Renal cortex interstitium (tissue), 15 donors: ENCODE results near the gene TMED7. TPM values are rescaled to one million over a fixed set of nuclear protein-coding genes. Genes with fewer than 3 reads are reported as not detected.
"Not testable (repeated sequence)": the region's sequence is repeated elsewhere in the genome, so short reads cannot be mapped to it uniquely, and the experiment has no call there.

Experiments
- DNase-seq, 11 donors: peaks; one replicate each; pipeline ENCODE4 v3.0.0-alpha.2; 2013; ENCODE audit warnings: low read depth in 9 of 11, low spot score in 4 of 11; ENCODE audit errors: extremely low read depth in 1 of 11
- long read RNA-seq, 16 experiments: transcript quantifications; one replicate each; lab custom pipeline, GENCODE V29; 2026
- polyA plus RNA-seq, 3 donors: library from polyadenylated mRNA; unstranded; fragments of 120-200 nt; gene quantifications; one replicate each; pipeline ENCODE4 v1.2.1, GENCODE V29; 2013; ENCODE audit not compliant: insufficient read length in 3 of 3

Gene TMED7
- 100 to 1,000 TPM in 2 of 3 donors, 10 to 100 TPM in 1; 96.7 to 112 (median 107) TPM for polyA plus RNA-seq
- long read RNA-seq, donor 1, transcript TMED7-201 (3 exons, 3,757 nt), result major isoform, 22 of 22 reads
- long read RNA-seq, donor 1, partial matches to known transcripts, result 0 of 22 reads
- long read RNA-seq, donor 1, other reads (novel, unspliced or antisense), result 0 of 22 reads
- long read RNA-seq, donor 2, transcript TMED7-201 (3 exons, 3,757 nt), result major isoform, 26 of 32 reads
- long read RNA-seq, donor 2, partial matches to known transcripts, result 6 of 32 reads
- long read RNA-seq, donor 2, other reads (novel, unspliced or antisense), result 0 of 32 reads
- long read RNA-seq, donor 3, transcript TMED7-201 (3 exons, 3,757 nt), result major isoform, 38 of 45 reads
- long read RNA-seq, donor 3, partial matches to known transcripts, result 7 of 45 reads
- long read RNA-seq, donor 3, other reads (novel, unspliced or antisense), result 0 of 45 reads
- long read RNA-seq, donor 4, transcript TMED7-201 (3 exons, 3,757 nt), result major isoform, 23 of 23 reads
- long read RNA-seq, donor 4, partial matches to known transcripts, result 0 of 23 reads
- long read RNA-seq, donor 4, other reads (novel, unspliced or antisense), result 0 of 23 reads
- long read RNA-seq, donor 5, result 0 reads
- long read RNA-seq, donor 6, transcript TMED7-201 (3 exons, 3,757 nt), result major isoform, 25 of 35 reads
- long read RNA-seq, donor 6, partial matches to known transcripts, result 10 of 35 reads
- long read RNA-seq, donor 6, other reads (novel, unspliced or antisense), result 0 of 35 reads
- long read RNA-seq, donor 7, transcript TMED7-201 (3 exons, 3,757 nt), result major isoform, 20 of 20 reads
- long read RNA-seq, donor 7, partial matches to known transcripts, result 0 of 20 reads
- long read RNA-seq, donor 7, other reads (novel, unspliced or antisense), result 0 of 20 reads
- long read RNA-seq, donor 8, result 0 reads
- long read RNA-seq, donor 9, transcript TMED7-201 (3 exons, 3,757 nt), result major isoform, 32 of 32 reads
- long read RNA-seq, donor 9, partial matches to known transcripts, result 0 of 32 reads
- long read RNA-seq, donor 9, other reads (novel, unspliced or antisense), result 0 of 32 reads
- long read RNA-seq, donor 10, transcript TMED7-201 (3 exons, 3,757 nt), result major isoform, 41 of 46 reads
- long read RNA-seq, donor 10, partial matches to known transcripts, result 5 of 46 reads
- long read RNA-seq, donor 10, other reads (novel, unspliced or antisense), result 0 of 46 reads
- long read RNA-seq, donor 11, transcript TMED7-201 (3 exons, 3,757 nt), result major isoform, 20 of 20 reads
- long read RNA-seq, donor 11, partial matches to known transcripts, result 0 of 20 reads
- long read RNA-seq, donor 11, other reads (novel, unspliced or antisense), result 0 of 20 reads
- long read RNA-seq, donor 12, transcript TMED7-201 (3 exons, 3,757 nt), result major isoform, 13 of 13 reads
- long read RNA-seq, donor 12, partial matches to known transcripts, result 0 of 13 reads
- long read RNA-seq, donor 12, other reads (novel, unspliced or antisense), result 0 of 13 reads
- long read RNA-seq, donor 13, result 0 reads
- long read RNA-seq, donor 14, transcript TMED7-201 (3 exons, 3,757 nt), result major isoform, 33 of 33 reads
- long read RNA-seq, donor 14, partial matches to known transcripts, result 0 of 33 reads
- long read RNA-seq, donor 14, other reads (novel, unspliced or antisense), result 0 of 33 reads
- long read RNA-seq, donor 15, transcript TMED7-201 (3 exons, 3,757 nt), result major isoform, 17 of 17 reads
- long read RNA-seq, donor 15, partial matches to known transcripts, result 0 of 17 reads
- long read RNA-seq, donor 15, other reads (novel, unspliced or antisense), result 0 of 17 reads
- long read RNA-seq, donor 16, transcript TMED7-201 (3 exons, 3,757 nt), result major isoform, 75 of 81 reads
- long read RNA-seq, donor 16, partial matches to known transcripts, result 6 of 81 reads
- long read RNA-seq, donor 16, other reads (novel, unspliced or antisense), result 0 of 81 reads

DNA sequence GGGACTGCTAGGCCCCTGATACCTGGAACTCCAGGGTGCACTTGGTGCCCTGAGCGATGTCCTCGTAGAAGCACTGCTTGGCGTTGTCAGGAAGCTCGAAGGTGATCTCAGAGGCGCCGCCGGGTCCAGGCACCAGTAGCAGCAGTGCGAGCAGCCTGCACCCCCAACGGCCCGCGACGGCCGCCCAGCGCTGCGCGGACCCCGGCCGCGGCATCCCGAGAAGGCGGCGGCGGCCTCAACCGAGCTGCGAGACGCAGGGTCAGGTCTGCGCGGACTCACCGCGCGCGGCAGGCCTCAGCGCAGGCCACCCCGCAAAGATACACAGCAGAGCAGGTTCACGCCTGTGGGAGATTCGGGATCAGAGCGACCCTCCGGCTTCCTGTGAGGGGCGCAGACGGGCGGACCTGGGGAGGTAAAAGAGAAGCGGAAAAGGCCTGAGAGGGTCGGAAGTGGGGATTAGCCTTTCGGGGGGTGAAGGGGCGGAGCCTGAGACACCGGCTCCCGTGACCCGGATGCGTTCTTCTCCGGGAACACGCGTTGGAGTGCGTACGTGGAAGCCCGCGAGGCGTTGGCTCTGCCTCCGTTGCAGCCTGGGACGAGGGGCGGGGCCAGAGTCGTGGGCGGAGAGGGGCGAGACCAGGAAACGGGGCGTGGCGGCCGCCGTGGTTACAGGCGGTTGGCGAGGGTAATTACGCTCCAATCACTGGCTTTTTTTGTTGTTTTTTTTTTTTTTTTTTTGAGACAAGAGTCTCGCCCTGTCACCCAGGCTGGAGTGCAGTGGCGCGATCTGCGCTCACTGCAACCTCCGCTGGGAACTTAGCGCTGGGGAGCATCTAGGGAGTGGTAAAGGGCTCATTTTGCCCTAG is at the start of gene TMED7:
Gene TMED7, minus strand, starts transcription at position 458 of the 866 bp plus-strand sequence. Its CDS starts 244 bp downstream, at position 214.
- peak; percentile 90 to 98 (median 97) for DNase-seq

- DNase-seq, result not testable (repeated sequence)
Measured at GRCh38 chr5:115674782-115675181, 48.9 kb upstream of the TMED7 start.

GRCh38 chr5:115673596-115673995 is 47.8 kb upstream of the TMED7 start:
- DNase-seq, result no peak

DNA sequence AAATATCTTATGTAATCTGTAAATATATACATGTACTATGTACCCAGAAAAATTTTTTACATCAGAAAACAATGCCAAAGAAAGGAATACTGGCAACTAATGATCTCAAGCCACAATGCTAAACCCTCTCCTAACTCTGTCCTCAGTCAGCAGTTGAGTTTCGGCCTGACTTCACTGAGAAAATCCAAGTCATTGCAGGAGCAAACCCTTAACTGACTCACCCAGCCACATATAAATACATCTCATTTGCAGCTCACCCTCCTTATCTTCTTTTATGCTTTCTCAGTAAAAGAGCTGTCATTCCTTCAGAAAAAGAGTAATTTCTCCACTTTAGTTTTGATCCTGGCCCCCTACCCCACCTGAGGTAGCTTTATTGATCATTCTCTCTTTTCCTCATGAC is 46.1 kb upstream of the TMED7 start:
- no peak for DNase-seq

DNA sequence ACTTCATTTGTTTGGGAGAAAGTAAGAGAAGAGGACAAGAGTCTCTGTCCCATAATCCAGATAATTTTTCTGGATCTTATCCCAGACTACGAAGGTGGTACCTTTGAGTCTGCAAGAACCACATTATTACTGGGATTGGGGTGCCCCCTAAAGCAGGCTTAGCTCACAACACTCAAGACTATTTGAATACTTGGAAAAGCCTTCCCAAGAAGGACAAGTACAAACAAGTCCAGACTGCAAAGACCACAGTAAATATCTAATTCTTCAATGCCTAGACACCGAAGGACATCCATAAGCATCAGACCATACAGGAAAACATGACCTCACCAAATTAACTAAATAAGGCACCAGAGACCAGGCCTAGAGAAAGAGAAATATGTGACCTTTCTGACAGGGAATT is 40.2 kb upstream of the TMED7 start:
- no peak for DNase-seq

GRCh38 chr5:115661563-115661962 is 35.7 kb upstream of the TMED7 start:
- DNase-seq, result no peak

- DNase-seq, result peak in 3 of 11 donors; percentile 20 to 21 (median 21)
Measured at GRCh38 chr5:115661101-115661500, 35.3 kb upstream of the TMED7 start.

GRCh38 chr5:115657881-115658233 is 32.0 kb upstream of the TMED7 start:
- DNase-seq, result no peak

DNA sequence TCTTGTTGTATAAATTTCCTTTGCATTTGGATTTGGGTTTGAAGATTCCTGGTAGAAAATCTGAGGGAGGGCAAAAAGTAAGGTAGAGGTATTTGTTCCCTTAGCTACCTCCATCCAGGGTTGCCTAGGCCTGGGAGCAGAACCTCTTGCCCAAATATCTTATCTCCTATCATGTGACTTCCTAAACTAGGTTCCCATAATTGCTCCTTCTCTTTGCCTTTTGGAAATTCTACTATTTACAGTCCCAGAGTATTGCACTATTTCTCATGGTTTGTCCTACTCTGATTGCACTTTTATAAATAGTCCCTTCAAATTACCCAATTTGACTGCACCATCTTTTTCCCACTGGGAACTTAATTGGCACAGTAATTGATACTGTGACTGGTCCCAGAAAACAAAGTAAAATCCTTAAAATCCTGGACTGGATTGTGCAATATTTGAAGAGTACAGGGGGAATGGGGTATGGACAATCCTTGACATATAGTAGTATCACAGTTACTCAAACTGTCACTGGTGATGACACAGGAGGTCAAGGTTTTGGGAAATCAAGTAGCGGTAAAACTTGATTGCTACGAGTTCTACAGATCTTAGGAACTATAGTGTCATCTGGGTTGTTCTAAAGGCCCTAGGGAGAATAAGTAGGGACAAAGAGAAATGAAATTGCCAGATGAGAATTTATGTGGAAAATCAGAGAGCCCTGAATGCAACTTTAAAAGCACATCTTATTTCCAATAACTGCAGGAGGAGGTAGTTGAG is 31.5 kb upstream of the TMED7 start:
- no peak for DNase-seq

DNA sequence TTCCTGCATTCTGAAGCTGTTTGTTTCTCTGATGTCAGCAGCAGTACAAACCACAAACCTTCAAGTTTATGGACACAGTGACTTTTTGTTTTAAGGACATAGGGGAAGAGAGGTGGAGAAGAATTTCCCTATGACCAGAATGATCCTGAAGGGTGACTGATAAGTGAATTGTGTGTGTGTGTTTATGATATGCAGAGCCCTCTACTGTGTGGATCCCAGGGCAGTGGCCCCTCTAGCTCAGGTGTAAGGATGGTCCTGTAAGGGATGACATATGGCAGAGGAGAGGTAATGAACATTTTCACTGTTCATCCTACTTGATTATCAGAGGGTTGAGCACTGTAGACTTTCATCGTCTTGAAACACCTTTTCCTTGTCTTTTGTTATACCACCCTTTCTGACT is 30.6 kb upstream of the TMED7 start:
- no peak for DNase-seq

GRCh38 chr5:115655994-115656393 is 30.2 kb upstream of the TMED7 start:
- no peak for DNase-seq

- DNase-seq, result no peak
Measured at GRCh38 chr5:115649541-115649940, 23.7 kb upstream of the TMED7 start.

DNA sequence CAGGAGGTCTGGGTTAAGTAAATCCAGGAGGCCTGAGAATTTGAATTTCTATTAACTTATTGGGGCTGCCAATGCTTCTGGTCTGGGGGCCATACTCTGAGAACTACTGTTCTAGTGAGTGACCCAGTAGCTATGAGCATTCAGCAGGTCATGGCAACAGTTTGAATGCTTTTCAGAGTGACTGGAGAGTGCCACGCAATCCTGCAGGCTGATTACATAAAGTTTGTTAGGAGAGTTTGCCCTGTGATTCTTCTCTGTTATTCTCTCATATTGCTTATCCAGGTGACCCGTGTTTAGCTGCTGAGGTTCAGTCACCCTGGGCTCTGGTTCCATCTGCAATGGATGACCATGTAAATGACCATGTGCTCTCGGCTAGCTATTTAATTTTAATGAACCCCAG is 22.2 kb upstream of the TMED7 start:
- no peak for DNase-seq

GRCh38 chr5:115645386-115645785 is 19.6 kb upstream of the TMED7 start:
- not testable (repeated sequence) for DNase-seq

GRCh38 chr5:115644046-115644445 is 18.2 kb upstream of the TMED7 start:
- DNase-seq, result no peak

GRCh38 chr5:115641948-115642347 is 16.1 kb upstream of the TMED7 start:
- no peak for DNase-seq
